Adrenal gland (tissue), 12 donors: ENCODE measurements around the gene CHN2. TPM values are rescaled to one million over a fixed set of nuclear protein-coding genes. Genes with fewer than 3 reads are reported as not detected.

Experiments
- DNase-seq, 7 donors: peaks; one replicate each; pipeline ENCODE4 v3.0.0-alpha.2; 2019 to 2020
- H3K27ac ChIP-seq, 5 donors: fragments of 200-600 bp; sonication (generic) in 4 of 5; 1 replicate in 3 of 5; 2 replicates in 2 of 5; pipeline versions ENCODE4 v1.5.1 to v1.8.0; 2016 to 2020; ENCODE audit warnings: mild to moderate bottlenecking in 1 of 5
- H3K27me3 ChIP-seq: fragments of 200-600 bp; 2 replicates; pipeline ENCODE4 v1.8.0; 2021
- H3K36me3 ChIP-seq, 2 donors: fragments of 200-600 bp; replicated peaks in 1 of 2; 1 replicate in 1 of 2; 2 replicates in 1 of 2; pipeline versions ENCODE4 v1.5.1 to v1.8.0; 2018 to 2022
- H3K4me1 ChIP-seq, 2 donors: fragments of 200-600 bp; replicated peaks in 1 of 2; 1 replicate in 1 of 2; 2 replicates in 1 of 2; pipeline versions ENCODE4 v1.5.1 to v1.8.0; 2018 to 2021
- H3K4me3 ChIP-seq, 4 donors: fragments of 200-600 bp; sonication (generic) in 3 of 4; one replicate each; pipeline ENCODE4 v1.5.1; 2016 to 2018
- H3K9me3 ChIP-seq, 3 donors: fragments of 200-600 bp; sonication (generic) in 1 of 3; replicated peaks in 1 of 3; 1 replicate in 2 of 3; 2 replicates in 1 of 3; pipeline versions ENCODE4 v1.5.1 to v1.8.0; 2016 to 2021
- POLR2A ChIP-seq, 2 donors: fragments of 450-650 bp; IDR thresholded peaks; one replicate each; pipeline ENCODE4 v1.6.1; 2017; ENCODE audit warnings: antibody characterized with exemption in 2 of 2, mild to moderate bottlenecking in 2 of 2, moderate library complexity in 1 of 2
- WGBS, 4 donors: extraction: QIAGEN DNeasy Blood & Tissue Kit in 2 of 4; methylation state at CpG; one replicate each; pipeline versions ENCODE4 v1.1.5 to v1.1.7; 2013 to 2017; 5-methylcytosine and 5-hydroxymethylcytosine counted together
- intact Hi-C, 2 donors: fragments of 100-400 bp; cut with DNase I; formaldehyde crosslinking; loops; one replicate each; pipeline versions ENCODE4 v1.14.1 to v1.15.0; 2022 to 2023
- polyA plus RNA-seq, 3 donors: library from polyadenylated mRNA; stranded (reverse); fragments of 200-250 nt in 2 of 3; fragments of 350-450 nt in 1 of 3; fragmentation: Illumina TruSeq in 1 of 3; extraction: RNeasy Lipid Tissue Mini Kit (QIAGEN cat#74804) in 1 of 3; gene quantifications; one replicate each; pipeline ENCODE4 v1.2.3, GENCODE V29; 2013 to 2014
- total RNA-seq, 9 donors: library from RNA; depleted of rRNA in 4 of 9; stranded (reverse); fragments of >200 nt in 4 of 9; fragments of 120-200 nt in 1 of 9; fragmentation: NEBNext Ultra II Directional in 1 of 9; extraction: Animal tissue kit (Norgen Biotek cat#: 25700) in 1 of 9; gene quantifications; one replicate each; pipeline versions ENCODE4 v1.1.0 to v1.2.4, GENCODE V29; 2013 to 2023
- TF ChIP-seq, protein P1 (sequence below), 6 experiments: fragments of 450-650 bp in 4 of 6; fragments of 200-600 bp in 2 of 6; sonication (generic) in 1 of 6; IDR thresholded peaks; 1 replicate in 5 of 6; 2 replicates in 1 of 6; pipeline versions ENCODE4 v1.5.1 to v1.8.0; 2016 to 2021; ENCODE audit warnings: antibody characterized with exemption in 6 of 6, mild to moderate bottlenecking in 2 of 6, moderate library complexity in 1 of 6
- donor health status: healthy with polysubstance abuse.
- donor health status: Bipolar disorder and iron deficiency.
- donor health status: DM: yes; HTN: yes; CAD: no.
- donor health status: DM: no; HTN: no; CAD: no.
- donor health status: DM: no; HTN: no; CAD: no.
- donor health status: DM: yes; HTN: yes; CAD: no.

The CHN2 gene
- total and polyA plus RNA-seq, 12 donors, result 2.7 to 35.4 (median 11.5) TPM

DNA sequence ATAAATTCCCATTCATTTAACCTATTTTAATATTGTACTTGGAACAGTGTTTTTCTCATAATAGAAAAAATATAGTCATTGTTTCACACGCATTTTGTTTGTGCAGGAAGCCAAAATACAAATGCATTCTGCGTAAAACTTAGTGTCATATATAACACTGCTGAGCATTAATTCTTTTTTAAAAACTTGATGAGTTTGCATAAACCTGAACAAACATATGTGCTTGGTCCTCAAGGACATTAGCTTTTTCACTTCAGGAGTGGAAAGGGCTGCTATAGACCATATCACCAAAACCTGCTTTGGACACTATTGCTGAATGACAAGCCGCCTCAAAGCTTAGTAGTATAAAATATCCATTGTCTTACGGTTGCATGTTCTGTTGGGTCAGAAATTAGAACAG, 267.4 kb downstream of the CHN2 start:
- no peak overlapping the region for H3K4me3 ChIP-seq
- H3K9me3 ChIP-seq, result no peaks in the 10 kb centered on the region
- TF ChIP-seq POLR2A (IDR thresholded peaks at IDR 0.05), result no peak
- TF ChIP-seq, protein P1, sequence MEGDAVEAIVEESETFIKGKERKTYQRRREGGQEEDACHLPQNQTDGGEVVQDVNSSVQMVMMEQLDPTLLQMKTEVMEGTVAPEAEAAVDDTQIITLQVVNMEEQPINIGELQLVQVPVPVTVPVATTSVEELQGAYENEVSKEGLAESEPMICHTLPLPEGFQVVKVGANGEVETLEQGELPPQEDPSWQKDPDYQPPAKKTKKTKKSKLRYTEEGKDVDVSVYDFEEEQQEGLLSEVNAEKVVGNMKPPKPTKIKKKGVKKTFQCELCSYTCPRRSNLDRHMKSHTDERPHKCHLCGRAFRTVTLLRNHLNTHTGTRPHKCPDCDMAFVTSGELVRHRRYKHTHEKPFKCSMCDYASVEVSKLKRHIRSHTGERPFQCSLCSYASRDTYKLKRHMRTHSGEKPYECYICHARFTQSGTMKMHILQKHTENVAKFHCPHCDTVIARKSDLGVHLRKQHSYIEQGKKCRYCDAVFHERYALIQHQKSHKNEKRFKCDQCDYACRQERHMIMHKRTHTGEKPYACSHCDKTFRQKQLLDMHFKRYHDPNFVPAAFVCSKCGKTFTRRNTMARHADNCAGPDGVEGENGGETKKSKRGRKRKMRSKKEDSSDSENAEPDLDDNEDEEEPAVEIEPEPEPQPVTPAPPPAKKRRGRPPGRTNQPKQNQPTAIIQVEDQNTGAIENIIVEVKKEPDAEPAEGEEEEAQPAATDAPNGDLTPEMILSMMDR (IDR thresholded peaks at IDR 0.05), result no peak
- no peaks in the 10 kb centered on the region for H3K27me3 ChIP-seq
- intact Hi-C loops, result no loop called here
- WGBS, 4 donors, result 92 to 96% (median 93%) methylated on average over 4 of the region's 4 CpGs
- no peak for DNase-seq
- H3K27ac ChIP-seq, result no peak overlapping the region
- H3K36me3 ChIP-seq, result no peaks in the 10 kb centered on the region
- H3K4me1 ChIP-seq, result no peaks in the 10 kb centered on the region

DNA sequence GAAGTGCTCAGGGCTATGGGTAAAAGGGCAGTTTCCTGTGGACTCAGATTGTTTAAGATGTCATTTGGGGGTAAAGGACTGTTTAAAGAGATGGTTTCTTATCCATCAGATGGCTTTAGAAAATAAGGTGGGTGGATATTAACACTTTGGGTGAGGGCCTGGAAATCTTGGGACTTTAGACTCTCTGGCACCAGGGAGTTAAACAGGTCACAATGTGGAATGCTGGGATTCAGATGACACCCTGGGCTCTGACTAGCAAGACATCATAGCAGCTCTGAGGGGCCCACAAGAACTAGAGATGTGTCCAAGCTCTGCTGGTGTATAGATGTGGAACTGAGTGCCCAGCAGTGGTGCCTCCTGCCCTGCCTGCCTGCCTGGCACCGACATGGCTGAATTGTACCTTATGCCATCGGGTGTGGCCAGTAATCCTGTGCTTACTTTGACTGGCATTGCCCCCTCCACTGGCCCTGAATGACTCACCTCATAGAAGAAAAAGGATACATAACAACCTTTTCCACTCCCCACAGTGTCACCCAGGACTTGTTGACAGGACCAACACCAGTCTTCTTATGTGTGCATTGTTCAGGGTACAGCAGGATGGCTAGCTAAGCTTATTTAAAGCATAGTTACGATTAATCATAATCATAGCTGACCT, 269.1 kb downstream of the CHN2 start:
- DNase-seq, result no peak
- H3K36me3 ChIP-seq, result no peaks in the 10 kb centered on the region
- H3K4me3 ChIP-seq, result no peak overlapping the region
- no peaks in the 10 kb centered on the region for H3K27me3 ChIP-seq
- TF ChIP-seq POLR2A (IDR thresholded peaks at IDR 0.05), result no peak
- TF ChIP-seq, protein P1 (IDR thresholded peaks at IDR 0.05), result no peak
- H3K4me1 ChIP-seq, result no peaks in the 10 kb centered on the region
- H3K27ac ChIP-seq, result no peak overlapping the region
- WGBS, 4 donors, result 94 to 98% (median 96%) methylated on average over 1 to 3 of the region's 3 CpGs
- H3K9me3 ChIP-seq, result no peaks in the 10 kb centered on the region
- intact Hi-C loops, result no loop called here

DNA sequence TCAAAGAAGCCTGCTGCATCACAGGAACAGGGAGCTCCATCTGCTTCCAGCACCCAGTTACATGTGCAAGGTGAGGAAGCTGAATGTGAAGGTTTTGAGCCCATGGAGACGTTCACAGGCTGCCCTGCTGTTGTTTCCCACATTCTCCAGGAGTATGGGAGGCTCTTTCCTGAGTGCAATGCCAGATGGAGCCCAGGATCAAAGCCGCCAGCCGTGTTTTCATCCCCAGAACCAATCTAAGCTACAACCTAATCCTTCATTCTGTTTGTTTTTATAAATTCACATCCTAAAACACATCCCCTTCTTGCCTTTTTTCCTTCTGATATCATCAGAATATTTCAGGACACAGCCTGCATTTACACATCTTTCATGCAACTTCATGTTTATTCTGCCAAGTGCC, 270.2 kb downstream of the CHN2 start:
- H3K27me3 ChIP-seq, result no peaks in the 10 kb centered on the region
- no peak for TF ChIP-seq POLR2A (IDR thresholded peaks at IDR 0.05)
- TF ChIP-seq, protein P1 (IDR thresholded peaks at IDR 0.05), result no peak
- H3K36me3 ChIP-seq, result no peaks in the 10 kb centered on the region
- H3K4me1 ChIP-seq, result no peaks in the 10 kb centered on the region
- H3K27ac ChIP-seq, result no peak overlapping the region
- H3K4me3 ChIP-seq, result no peak overlapping the region
- H3K9me3 ChIP-seq, result no peaks in the 10 kb centered on the region
- no peak for DNase-seq
- intact Hi-C loops, result no loop called here
- WGBS, 4 donors, result 73 to 85% (median 79%) methylated on average over 3 of the region's 3 CpGs

DNA sequence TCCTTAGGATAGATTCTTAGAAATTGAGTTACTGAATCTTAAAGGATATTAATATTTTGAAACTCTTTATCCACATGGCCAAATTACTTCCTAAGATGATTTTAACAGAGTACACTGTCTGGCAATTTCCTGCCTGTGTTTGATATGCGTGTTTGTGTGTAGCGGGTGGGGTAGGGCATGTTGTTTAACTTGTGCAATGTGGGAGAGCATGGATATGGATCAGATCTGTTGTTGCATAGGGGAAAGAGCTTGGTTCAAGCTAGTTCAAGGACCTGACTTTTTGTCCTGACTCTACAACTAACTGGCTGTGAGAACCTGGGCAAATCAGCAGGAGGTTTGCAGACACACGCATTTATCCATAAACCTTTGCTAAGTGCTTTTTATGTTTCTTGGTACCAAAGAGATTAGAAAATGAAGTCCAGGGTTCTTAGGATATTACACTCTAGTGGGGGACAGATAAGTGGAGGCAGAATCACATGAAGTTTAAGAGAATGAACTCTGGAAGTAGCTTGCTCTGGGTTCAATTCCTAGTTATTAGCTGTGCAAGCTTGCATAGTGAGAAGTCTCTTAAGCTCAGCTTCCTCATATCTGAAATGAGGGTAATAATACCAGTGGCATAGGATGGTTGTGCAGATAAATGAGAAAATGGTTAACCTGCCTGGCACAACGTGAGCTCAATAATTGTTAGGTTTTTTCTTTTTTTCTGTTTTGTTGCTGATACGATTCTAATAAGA, 272.8 kb downstream of the CHN2 start:
- intact Hi-C loops, result no loop called here
- H3K4me3 ChIP-seq, result no peak overlapping the region

More for the DNA sequence above, 272.8 kb downstream of the CHN2 start:
- WGBS, 4 donors, result 84 to 88% (median 86%) methylated on average over 5 of the region's 5 CpGs
- Histone ChIP-seq H3K4me1 (no peaks in the 10 kb centered on the region), H3K27me3 (no peaks in the 10 kb centered on the region), H3K36me3 (no peaks in the 10 kb centered on the region), H3K9me3 (no peaks in the 10 kb centered on the region), H3K27ac (no peak overlapping the region)
- no peak for TF ChIP-seq POLR2A (IDR thresholded peaks at IDR 0.05)
- TF ChIP-seq, protein P1 (IDR thresholded peaks at IDR 0.05), result no peak
- DNase-seq, result no peak
